HG02759 (cell line): ENCODE measurements around the gene CHST8.
"Not testable (repeated sequence)": the region's sequence is repeated elsewhere in the genome, so short reads cannot be mapped to it uniquely, and the experiment has no call there.

Source experiments
- ATAC-seq: cut with Tn5 transposase; IDR thresholded peaks from one replicate; pipeline ENCODE4 v1.9.1; 2021; ENCODE audit warnings: mild to moderate bottlenecking, moderate library complexity; ENCODE audit not compliant: unreplicated experiment

CHST8 gene

GRCh38 chr19:33641956-33642498 is 20.3 kb downstream of the CHST8 start:
- ATAC-seq = no peak

GRCh38 chr19:33644284-33644836 is 22.6 kb downstream of the CHST8 start:
- no peak for ATAC-seq

DNA sequence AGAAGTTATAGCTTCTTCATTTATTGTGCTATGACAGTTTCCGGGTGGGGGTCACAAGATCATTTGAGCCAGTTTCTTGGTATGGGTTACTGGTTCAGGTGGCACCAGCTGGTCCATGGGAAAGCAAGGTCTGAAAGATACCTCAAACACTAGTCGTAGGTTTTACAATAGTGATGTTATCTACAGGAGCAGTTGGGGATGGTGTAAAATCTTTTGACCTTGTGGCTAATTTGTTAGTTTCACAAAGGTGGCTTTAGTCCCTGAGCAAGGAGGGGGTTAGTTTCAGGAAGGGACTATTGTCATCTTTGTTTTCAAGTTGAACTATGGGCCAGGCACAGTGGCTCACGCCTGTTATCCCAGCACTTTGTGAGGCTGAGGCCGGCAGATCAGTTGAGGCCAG is 24.6 kb downstream of the CHST8 start:
- no peak for ATAC-seq

GRCh38 chr19:33647146-33647545 is 25.4 kb downstream of the CHST8 start:
- no peak for ATAC-seq

DNA sequence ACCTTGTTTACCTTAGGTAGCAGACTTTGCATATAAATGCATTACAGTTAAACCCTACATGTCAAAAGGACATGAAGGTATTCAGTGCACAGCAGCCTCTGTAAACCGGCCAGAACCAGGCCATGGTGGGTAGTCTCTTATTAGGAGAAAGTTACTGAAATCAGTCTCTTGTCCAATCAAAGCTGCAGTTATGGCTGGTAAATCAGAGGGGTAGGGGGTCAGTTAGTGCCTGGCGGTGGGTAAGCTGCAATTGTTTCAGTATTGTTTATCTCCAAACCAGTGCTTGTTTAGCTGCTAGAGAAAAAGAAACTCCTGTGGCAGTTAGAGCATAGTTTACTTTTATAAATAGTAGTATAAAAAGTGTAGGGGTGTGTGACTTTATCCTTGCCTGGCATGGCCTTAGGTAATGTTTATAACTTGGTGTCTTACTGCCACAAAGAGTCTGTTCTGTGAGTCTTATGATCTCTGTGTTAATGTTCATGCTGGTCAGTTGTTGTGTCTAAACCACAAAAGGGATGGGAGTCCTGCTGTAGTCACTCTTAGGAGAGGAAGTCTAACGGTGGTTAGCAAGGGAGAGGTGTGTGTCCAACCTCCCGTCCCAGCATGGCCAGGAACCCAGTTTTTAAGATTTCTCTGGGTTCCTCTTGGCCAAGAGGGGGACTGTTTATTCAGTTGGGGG is 28.0 kb downstream of the CHST8 start:
- no peak for ATAC-seq

DNA sequence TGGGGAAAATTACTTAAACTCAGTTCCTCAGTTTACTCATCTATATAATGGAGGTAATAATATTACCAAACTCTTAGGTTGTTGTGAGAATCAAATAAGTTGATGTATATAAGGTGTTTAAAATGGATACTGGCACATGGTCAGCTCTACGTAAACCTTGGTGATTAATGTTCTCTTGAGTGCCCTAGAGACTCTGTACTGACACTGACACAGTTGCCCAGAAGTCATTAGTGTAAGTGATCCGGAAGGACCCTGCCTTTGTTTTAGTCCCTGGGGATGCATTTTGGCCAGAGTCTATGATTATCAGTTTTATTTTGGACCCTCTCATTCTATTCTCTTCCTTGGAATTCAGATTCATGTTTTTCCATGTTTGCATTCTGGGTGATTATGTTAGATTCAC is 31.9 kb downstream of the CHST8 start:
- ATAC-seq = no peak

DNA sequence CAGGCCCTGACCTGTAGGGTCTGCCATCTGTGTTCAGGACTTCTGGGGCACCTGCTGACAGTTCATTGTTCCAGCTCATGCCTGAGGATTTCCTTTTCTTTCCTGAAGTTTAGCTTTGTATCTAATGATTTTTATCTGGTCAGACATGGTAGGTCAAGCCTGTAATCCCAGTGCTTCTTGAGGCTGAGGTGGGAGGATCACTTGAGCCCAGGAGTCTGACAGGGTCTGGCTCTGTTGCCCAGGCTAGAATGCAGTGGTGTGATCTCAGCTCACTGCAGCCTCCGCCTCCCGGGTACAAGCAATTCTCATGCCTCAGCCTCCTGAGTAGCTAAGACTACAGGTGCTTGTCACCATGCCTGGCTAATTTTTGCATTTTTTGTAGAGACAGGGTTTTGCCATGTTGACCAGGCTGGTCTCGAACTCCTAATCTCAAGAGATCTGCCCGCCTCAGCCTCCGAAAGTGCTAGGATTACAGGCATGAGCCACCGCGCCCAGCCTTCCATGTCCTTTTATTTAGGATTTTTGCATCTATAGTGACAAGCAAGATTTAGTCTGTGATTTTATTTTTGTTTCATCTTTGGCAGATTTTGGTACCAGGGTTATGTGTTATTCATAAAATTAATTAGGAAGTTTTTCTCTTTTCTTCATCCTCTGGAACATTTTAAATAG is 33.2 kb downstream of the CHST8 start:
- ATAC-seq = no peak

DNA sequence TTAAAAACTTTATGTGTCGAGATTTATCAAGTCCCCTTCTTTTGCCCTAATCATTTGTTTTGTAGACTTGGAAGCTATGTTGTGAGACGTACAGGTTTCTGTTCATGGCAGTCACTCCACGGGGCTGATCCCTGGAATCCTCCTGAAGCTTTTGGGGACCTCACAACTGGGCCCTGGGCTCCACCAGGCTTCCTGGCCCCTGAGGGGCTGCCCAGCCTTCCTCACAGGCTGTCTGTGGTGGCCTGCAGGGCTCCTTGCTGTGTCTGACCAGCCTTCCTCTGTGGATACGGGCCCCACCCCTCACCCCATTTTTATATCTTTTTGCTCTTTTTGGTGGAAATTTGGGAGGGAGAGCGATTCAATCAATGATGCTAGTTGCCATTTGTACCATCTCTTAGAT is 38.1 kb downstream of the CHST8 start:
- ATAC-seq = no peak

- ATAC-seq = no peak
Observed at GRCh38 chr19:33660410-33661124, 38.8 kb downstream of the CHST8 start.

DNA sequence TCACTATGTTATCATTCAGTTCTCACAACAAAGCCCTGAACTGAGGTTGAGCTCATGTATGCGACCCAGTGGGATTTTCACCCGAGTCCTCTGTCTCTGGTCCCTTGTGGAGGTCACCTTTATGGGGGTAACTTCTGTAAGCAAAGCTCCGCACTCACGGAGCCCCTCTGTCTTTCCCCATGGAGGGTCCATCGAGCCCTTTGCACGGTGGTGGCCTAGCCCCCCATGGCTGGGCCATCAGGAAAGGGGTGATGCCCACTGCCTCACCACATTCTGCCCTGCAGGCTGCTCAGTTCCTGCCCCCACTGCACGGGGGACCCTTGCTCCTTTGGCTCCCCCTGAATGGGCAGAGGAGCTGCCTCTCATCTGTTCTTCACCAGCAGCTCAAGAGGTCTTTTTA is 39.6 kb downstream of the CHST8 start:
- no peak for ATAC-seq

DNA sequence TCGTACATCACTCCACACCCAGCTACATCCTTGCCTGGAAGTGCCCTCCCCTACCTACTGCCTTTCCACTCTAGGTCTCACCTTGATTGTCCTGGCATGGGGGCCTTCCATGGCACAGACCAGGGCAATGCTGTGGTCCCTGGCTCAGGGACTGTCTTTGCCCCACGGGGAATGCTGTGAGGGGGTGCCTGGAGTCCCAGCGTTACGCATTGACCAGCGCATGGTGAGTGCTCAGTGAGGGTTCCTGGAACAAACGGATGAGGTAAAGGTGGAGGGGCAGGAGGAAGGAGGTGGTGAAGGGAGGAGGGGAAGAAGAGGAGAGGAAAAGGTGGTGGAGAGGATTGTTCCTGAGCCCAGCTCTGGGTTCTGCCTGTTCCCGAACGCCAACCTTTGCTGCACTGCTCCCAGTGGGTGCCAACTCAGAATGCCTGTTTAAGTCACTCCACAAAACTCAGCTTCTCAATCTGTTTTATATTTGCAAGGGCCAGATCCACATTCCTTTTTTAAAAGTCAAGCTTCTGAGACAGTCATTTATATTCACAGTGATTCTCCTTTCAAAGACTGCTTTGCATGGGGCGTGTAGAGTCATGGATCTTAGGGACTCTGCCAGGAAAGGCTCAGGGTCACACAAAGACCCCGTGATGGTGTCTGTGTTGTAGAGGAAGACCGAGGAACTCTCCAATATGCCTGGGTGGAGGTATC is 40.8 kb downstream of the CHST8 start:
- no peak for ATAC-seq

- ATAC-seq = not testable (repeated sequence)
Observed at GRCh38 chr19:33663316-33663715, 41.6 kb downstream of the CHST8 start.

DNA sequence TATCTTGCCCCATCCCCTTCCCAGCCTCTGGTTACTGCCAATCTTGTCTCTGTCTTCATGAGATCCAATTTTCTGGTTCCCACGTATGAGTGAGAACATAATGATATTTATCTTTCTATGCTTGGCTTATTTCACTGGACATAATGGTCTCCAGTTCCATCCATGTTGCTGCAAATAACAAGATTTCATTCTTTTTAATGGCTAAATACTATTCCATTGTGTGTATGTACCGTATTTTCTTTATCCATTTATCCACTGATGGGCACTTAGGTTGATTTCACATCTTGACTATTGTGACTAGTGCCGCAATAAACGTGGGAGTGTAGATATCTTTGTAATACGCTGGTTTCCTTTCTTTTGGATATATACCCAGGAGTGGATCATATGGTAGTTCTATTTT is 43.0 kb downstream of the CHST8 start:
- ATAC-seq = no peak

DNA sequence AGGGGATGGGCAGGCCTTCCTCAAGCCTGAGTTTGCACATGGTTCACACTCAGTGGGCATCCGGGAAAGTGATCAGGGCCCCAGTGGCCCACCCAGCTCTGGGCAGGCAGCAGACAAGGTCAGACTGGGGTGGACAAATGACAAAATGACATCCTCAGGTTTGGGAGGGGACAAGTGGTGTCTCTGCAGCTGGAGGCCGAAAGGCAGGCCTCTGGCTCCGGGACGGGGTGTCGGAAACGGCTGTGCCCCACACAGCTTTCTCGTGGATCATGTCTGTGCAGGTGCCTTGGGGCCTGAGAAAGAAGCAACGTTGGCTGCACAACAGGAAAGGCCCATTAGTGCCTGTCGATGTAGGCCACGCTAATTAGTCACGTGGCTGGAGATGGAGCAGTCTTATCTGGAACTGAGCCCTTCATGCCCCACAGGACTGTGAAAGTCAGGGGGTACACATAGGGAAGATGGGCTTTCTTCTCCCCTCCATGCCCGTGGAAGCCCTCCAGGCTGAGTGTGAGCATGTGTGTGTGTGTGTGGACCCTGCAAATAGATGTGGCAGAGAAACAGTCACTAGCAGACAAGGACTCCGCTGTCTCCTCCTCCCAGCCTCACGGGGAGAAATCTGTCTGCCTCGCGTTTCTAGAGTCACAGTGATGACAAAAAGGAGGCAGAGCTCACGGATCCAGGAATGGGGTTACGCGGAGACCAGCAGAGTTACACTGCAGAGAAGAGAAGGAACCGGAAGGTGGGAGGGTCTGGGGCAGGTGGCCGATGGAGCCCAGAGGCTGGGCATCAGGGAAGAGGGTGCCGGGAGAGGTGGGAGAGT is 44.2 kb downstream of the CHST8 start:
- ATAC-seq = no peak

- ATAC-seq = no peak
Observed at GRCh38 chr19:33667141-33667650, 45.4 kb downstream of the CHST8 start.

DNA sequence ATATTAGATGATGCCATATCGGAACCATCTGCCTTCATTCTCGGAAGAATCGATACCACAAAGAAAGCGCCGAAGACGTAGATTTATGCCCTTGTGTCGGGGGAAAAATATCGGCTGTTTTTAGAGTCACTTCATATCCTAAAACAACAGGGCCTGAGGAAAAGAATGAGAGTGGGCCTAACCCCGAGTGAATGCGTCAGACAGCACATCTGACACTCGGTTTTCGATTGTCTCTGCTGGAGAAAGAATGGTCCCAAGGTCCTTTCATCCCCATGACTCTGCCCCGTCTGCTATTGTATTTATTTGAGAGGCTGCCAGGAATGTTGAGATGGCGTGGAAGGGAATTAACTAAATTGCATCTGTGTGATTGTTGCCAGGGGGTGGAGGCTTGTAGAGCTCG is 46.1 kb downstream of the CHST8 start:
- no peak for ATAC-seq

DNA sequence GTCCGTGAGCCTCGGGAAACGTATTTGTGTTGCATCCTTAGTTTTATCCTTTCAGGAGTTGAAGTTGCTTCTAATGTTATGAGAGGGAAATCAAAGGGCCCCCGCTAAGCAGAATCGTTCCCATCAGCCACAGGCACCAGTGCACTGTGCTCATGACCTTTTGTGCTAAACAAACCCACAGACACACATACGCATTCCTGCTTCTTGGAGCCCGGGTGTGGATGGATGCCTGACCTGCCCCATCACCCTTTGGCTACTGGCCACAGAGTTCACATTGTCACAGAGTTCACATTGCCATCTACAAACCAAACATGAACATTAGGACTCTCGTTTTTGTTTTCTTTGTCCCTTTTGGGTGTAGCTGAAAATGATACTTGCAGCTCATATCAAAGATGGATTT is 47.2 kb downstream of the CHST8 start:
- no peak for ATAC-seq

- ATAC-seq = no peak
Observed at GRCh38 chr19:33669376-33669775, 47.6 kb downstream of the CHST8 start.

- no peak for ATAC-seq
Observed at GRCh38 chr19:33670398-33670797, 48.6 kb downstream of the CHST8 start.

DNA sequence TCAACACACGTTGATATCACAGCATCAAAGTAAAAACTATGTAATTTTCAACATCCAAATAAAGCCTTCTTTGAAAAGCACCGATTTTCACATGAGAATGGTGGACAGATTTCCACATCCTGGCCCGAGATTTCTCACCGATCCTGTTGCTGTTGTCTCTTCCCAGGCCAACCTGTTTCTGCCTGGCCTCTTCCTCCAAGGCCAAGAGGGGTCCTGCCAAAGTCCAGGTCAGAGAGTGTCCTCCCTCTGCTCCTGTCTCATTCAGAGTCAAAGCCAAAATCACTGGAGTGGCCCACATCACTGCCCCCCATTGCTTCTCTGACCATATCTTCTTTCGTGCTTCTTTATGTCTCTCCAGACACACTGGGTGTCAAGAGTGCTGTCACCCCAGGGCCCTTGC is 49.5 kb downstream of the CHST8 start:
- ATAC-seq = no peak
